HAP-1 (cell line): ENCODE data around the gene HCN3.

ENCODE experiments used
- DNase-seq, 2 experiments: peaks; one replicate each; pipeline ENCODE4 v3.0.0-alpha.2; 2016 to 2020; ENCODE audit warnings: low spot score in 2 of 2
- H3K27me3 ChIP-seq: fragments of 250-450 bp; sonication (Bioruptor Pico); 2 replicates; pipeline ENCODE4 v1.5.1; 2020; ENCODE audit warnings: low read depth, mild to moderate bottlenecking, moderate library complexity
- H3K36me3 ChIP-seq: fragments of 250-450 bp; sonication (Bioruptor Pico); replicated peaks from 2 replicates; pipeline ENCODE4 v1.5.1; 2020; ENCODE audit warnings: mild to moderate bottlenecking
- H3K4me1 ChIP-seq: fragments of 250-450 bp; sonication (Bioruptor Pico); 2 replicates; pipeline ENCODE4 v1.5.1; 2020; ENCODE audit warnings: mild to moderate bottlenecking
- H3K4me3 ChIP-seq: fragments of 250-450 bp; sonication (Bioruptor Pico); 2 replicates; pipeline ENCODE4 v1.5.1; 2020; ENCODE audit warnings: mild to moderate bottlenecking, moderate library complexity
- H3K9me3 ChIP-seq: fragments of 250-450 bp; sonication (Bioruptor Pico); 2 replicates; pipeline ENCODE4 v1.5.1; 2020; ENCODE audit warnings: mild to moderate bottlenecking, moderate library complexity
- in situ Hi-C: fragments of 300-500 bp; cut with MboI; formaldehyde crosslinking; loops from 3 replicates; pipeline ENCODE4 v1.14.3; 2020; ENCODE audit warnings: low sequenced_read_pairs, inconsistent platforms, mixed read lengths

HCN3 gene

DNA sequence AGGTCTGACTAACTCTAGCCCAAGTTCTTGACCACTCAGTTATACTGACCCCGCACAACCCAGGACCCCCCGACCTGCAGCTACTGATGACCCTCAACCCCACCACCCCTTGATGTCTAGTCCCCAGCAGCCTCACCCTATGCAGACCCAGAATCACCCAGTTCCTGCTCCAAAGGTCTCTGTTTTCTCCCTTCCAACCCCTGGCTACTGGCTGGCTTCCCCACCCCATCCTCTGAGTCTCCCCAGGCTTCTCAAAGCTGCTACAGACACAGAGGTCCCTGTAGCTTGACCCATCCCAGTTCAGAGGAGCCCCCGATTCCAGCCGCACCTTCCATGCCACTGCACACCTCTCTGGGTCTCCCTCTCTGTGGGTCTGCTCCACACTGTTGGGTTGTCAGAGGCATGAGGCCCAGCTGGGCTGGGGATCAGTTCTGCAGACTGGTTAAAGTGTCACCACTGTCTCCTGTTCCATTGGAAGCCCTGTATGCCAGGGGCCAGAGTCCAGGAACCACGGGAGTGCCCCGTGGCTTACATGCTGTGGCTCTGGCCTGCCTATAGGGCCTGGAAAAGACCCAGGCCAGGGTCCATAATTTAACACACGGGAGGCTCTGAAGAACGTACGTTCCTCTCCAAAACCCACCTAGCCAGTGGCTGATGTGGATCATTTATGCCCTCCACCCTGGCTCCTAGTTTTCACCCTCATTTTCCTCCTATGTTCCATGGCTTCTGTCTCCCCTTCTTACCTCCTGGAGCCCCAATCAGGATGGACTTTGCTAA, 23.5 kb downstream of the HCN3 start:
- Histone ChIP-seq H3K36me3 (no peaks in the 10 kb centered on the region), H3K9me3 (no peaks in the 10 kb centered on the region), H3K4me3 (no peak overlapping the region), H3K27me3 (peaks cover 1% of the 10 kb centered on the region; the same call in 1 of the 2 replicates), H3K4me1 (no peaks in the 10 kb centered on the region)
- no peak for DNase-seq
- in situ Hi-C loops: no loop called here

DNA sequence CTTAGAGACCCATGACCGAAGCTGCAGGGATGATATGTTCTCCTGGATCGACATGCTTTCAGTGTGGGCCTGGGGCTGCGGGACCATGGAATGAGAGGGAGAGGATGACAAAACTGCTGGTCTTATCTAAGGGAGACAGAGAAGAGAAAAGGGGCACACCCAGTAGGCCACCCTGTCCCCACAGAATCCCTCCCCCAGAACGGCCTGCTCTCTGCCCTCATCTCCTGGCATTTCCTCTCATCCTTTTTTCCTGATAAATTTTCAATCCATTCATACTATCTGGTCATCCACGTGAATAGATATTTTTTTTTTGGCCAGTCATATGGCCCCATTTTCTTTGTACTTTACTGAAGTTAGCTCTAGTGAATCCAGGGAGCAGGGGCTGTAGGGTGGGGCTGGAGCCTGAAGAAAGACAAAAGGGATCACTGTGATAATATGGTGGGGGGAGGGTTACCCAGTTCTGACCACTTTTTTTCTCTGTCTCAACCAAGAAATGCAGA, 24.1 kb downstream of the HCN3 start, which contains the start of gene PKLR:
Gene PKLR, minus strand, starts transcription at position 97 of the 500 bp plus-strand sequence. Its CDS starts 43 bp downstream, at position 54.
- Histone ChIP-seq H3K36me3 (no peaks in the 10 kb centered on the region), H3K9me3 (no peaks in the 10 kb centered on the region), H3K4me1 (no peaks in the 10 kb centered on the region), H3K4me3 (no peak within 1 kb of the TSS), H3K27me3 (no peaks in the 10 kb centered on the region)
- no peak for DNase-seq
- in situ Hi-C loops: no loop called here

DNA sequence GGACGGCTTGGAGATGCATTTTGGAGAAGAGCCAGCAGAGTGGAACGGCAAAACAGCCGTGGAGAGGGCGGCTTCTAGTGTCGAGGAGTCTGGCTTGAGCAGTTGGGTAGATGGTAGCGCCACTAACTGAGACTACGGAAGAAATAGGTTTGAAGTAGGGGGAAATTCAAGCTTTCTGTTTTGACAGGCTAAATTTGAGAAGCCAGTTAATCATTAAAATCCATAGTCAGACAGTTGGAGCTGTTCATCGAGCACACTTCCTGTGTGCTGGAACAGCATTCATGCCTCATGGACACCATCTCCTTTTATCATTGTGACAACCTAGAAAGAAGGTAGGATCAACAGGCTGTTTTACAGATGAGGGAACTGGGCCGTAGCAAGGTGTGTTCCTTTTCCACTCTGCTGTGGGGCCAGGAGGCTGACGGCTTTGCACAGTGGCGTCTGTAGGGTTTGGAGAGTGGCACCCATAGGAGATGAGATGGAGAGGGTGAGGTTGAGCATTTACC, 27.3 kb downstream of the HCN3 start:
- in situ Hi-C loops: loop anchor here (5.0 kb wide), 1 partner anchor 32 kb away; the partner anchor contains the start of gene CLK2
- Histone ChIP-seq H3K4me3 (no peak overlapping the region), H3K27me3 (no peaks in the 10 kb centered on the region), H3K4me1 (no peaks in the 10 kb centered on the region), H3K36me3 (peaks cover under 1% of the 10 kb centered on the region), H3K9me3 (no peaks in the 10 kb centered on the region)
- DNase-seq: no peak

DNA sequence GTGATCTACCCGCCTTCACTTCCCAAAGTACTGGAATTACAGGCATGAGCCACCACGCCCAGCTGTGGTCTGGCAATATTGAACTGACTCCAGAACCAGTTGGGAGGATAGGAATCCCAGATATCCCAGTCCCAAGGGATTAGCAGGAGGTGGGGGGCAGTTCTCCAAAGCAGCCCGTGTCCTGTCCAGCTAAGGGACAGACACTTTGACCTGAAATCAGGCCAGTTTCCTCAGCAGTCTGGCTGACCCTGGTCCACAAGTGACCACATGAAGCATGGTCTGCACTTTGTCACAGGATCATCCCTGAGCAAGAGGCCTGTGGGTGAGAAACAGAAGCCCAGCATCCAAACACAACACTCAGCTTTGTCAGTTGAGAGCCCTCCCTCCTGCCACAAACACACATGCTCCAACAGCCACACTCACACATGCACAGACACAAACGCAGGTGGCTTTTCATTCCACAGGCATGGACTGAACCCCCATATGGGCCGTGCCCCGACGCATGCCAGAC, 28.7 kb downstream of the HCN3 start:
- no peak for DNase-seq
- H3K9me3 ChIP-seq: no peaks in the 10 kb centered on the region
- peaks cover 13% of the 10 kb centered on the region for H3K36me3 ChIP-seq
- no peaks in the 10 kb centered on the region for H3K27me3 ChIP-seq
- 0 out of 2 replicates have a peak, but pooled peaks cover 7% of the 10 kb centered on the region for H3K4me1 ChIP-seq
- in situ Hi-C loops: loop anchor here (5.0 kb wide), 1 partner anchor 34 kb away; the partner anchor contains the start of gene CLK2
- H3K4me3 ChIP-seq: no peak overlapping the region

DNA sequence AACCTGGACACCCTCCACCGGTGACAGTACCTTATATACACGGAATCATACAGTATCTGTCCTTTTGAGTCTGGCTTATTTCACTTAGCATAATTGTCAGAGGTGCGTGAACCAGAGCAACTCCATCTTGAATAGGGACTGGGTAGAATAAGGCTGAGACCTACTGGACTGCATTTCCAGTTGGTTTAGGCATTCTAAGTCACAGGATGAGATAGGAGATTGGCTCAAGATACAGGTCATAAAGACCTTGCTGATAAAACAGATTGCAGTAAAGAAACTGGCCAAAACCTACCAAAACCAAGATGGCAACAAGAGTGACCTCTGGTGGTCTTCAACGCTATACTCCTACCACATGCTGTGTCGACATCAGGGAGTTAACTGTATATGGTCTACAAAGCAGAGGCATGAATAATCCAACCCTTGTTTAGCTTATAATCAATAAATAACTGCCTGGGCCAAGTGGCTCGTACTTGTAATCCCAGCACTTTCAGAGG, 30.0 kb downstream of the HCN3 start:
- Histone ChIP-seq H3K27me3 (no peaks in the 10 kb centered on the region), H3K4me1 (0 out of 2 replicates have a peak, but pooled peaks cover 7% of the 10 kb centered on the region), H3K36me3 (peaks cover 27% of the 10 kb centered on the region), H3K4me3 (no peak overlapping the region), H3K9me3 (no peaks in the 10 kb centered on the region)
- in situ Hi-C loops: loop anchor here (5.0 kb wide), 1 partner anchor 35 kb away; the partner anchor contains the start of gene CLK2
- DNase-seq: peak; percentile 45 to 56

DNA sequence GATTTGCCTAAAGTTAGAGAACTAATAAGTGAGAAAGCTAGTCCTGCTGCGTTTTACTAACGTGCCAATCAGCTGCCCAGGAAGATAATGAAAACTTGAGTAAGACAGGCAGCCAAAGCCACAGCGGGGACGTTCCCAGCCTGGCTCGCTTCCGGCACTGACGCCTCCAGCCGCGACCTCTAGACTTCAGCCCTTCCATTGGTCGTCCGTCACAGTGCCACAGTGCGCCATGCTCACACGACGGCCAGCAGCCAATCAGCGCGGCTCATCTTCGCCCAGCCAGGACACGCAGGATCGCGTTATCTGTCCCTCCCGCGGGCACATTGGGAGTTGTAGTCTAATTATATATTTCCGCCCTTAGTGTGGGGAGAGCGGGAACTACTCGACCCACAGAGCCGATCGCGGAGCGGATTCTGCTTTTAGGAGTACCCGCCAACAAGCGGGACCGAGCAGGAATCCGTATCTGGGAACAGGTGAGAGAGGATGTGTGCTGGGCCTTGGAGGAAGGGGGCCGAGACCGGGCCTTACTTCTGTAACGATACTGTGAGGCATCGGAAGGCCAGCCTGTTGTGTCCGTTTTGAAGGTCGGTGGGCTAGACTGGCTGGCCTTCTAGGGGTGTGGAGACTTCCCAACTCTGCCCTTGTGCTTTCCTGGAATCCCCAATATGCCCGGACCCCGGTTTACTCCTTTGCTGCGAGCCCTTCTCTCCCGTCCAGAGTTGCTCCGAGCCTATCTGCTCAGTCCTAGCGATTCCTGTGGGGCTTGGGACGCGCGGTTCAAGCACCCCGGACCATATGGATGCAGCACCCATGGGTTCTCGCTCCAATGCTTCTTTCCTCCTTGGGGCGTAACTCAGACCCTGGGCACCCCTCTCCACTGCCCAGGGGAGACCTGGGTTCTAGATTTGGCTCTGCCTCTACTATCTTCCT, 31.5 kb downstream of the HCN3 start, which contains the start of gene FDPS:
Gene FDPS, plus strand, starts transcription at position 374 of the 930 bp plus-strand sequence. CDS start 924 bp downstream, outside the sequence.
- 0 out of 2 replicates have a peak, but pooled peaks cover 7% of the 10 kb centered on the region for H3K4me1 ChIP-seq
- no peaks in the 10 kb centered on the region for H3K9me3 ChIP-seq
- no peaks in the 10 kb centered on the region for H3K27me3 ChIP-seq
- in situ Hi-C loops: loop anchor here (5.0 kb wide), 1 partner anchor 36 kb away; the partner anchor contains the start of gene CLK2
- H3K36me3 ChIP-seq: peaks cover 40% of the 10 kb centered on the region
- peak within 1 kb of the TSS; percentile 89 for H3K4me3 ChIP-seq
- peak; percentile 98 for DNase-seq

DNA sequence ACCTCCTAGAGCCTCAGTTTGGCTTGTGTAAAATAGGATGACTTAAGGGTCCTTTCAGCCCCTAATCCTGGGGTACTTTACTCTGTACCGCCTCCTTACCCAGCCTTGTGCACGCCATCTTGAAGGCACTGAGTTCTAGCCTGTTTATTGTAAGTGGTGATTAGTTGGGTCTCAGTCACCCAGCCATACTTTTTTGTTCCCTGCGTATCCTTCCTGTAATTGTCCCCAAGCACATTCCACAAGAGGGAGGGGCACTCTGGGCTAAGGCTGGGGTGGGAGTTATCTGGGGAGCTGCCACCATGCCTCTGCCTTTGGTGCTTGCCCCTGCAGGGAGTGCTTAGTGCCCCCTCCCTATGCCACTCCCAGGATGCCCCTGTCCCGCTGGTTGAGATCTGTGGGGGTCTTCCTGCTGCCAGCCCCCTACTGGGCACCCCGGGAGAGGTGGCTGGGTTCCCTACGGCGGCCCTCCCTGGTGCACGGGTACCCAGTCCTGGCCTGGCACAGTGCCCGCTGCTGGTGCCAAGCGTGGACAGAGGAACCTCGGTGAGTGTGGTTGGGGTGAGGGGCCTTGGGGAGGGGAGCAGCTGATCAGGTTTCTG, 32.3 kb downstream of the HCN3 start:
- peak; percentile 37 to 54 for DNase-seq
- Histone ChIP-seq H3K27me3 (no peaks in the 10 kb centered on the region), H3K36me3 (peaks cover 46% of the 10 kb centered on the region), H3K9me3 (no peaks in the 10 kb centered on the region), H3K4me3 (peak overlapping the region; percentile 89), H3K4me1 (0 out of 2 replicates have a peak, but pooled peaks cover 7% of the 10 kb centered on the region)
- in situ Hi-C loops: loop anchor here (5.0 kb wide), 1 partner anchor 37 kb away; the partner anchor contains the start of gene CLK2

DNA sequence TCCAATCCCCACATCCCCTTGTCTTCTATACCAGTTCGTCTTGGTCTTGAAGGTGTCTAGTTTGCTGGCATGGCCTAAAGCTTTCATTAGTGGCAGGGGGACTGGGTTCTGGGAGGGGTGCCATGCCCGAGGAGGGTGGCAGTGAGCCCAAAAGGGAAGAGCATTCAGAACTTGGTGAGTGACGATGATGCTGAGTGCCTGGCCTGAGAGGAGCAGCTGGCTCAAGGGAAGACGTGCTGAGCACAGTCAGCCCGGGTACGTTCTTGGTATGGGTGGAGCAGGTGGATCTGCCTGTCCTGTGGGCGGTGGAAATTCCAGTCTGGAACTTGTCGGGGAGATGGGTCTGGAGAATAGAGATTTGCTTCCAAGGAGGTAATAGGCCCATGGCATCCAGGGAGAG, 36.0 kb downstream of the HCN3 start:
- in situ Hi-C loops: no loop called here
- H3K4me1 ChIP-seq: 0 out of 2 replicates have a peak, but pooled peaks cover 7% of the 10 kb centered on the region
- H3K9me3 ChIP-seq: no peaks in the 10 kb centered on the region
- no peak overlapping the region for H3K4me3 ChIP-seq
- H3K27me3 ChIP-seq: no peaks in the 10 kb centered on the region
- peaks cover 67% of the 10 kb centered on the region for H3K36me3 ChIP-seq
- DNase-seq: no peak

DNA sequence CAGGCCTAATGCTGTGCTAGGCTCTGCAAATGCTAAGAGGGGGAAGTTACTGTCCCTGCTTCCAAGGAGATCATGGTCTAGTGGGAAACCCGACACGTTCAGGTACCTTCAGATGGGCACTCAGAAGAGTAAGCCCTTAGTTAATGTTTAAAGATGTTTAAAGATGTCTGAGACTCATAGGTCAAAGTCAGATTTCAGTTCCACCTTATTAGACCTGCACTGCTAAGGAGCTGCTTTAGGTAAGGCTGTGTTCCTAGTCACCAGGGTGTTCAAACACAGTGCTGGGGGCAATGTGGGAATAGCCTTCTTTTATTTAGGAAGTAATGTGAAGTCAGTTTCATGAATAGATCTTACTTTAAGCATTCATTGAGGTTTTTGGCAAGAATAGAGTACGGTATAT, 39.7 kb downstream of the HCN3 start:
- in situ Hi-C loops: no loop called here
- Histone ChIP-seq H3K9me3 (no peaks in the 10 kb centered on the region), H3K4me3 (no peak overlapping the region), H3K36me3 (peaks cover 79% of the 10 kb centered on the region), H3K4me1 (0 out of 2 replicates have a peak, but pooled peaks cover 3% of the 10 kb centered on the region), H3K27me3 (no peaks in the 10 kb centered on the region)
- DNase-seq: no peak

DNA sequence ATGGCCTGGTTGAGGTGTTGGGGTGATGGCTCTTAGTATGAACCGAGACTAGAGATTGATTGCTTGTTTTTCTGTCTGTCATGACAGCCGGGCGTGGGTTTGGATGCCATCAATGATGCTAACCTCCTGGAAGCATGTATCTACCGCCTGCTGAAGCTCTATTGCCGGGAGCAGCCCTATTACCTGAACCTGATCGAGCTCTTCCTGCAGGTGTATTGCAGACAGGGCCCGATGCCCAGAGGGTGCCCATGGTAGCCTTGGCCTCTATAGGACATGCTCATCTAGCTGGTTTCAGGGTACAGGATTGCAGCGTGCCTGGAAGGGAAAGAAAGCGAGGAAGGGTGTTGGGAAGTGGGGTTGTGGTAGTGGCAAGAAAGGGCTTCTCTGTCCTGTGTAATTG, 40.8 kb downstream of the HCN3 start:
- H3K27me3 ChIP-seq: no peaks in the 10 kb centered on the region
- H3K4me1 ChIP-seq: peaks cover 9% of the 10 kb centered on the region; the same call in 1 of the 2 replicates
- in situ Hi-C loops: no loop called here
- no peak overlapping the region for H3K4me3 ChIP-seq
- H3K9me3 ChIP-seq: no peaks in the 10 kb centered on the region
- no peak for DNase-seq
- peaks cover 71% of the 10 kb centered on the region for H3K36me3 ChIP-seq

DNA sequence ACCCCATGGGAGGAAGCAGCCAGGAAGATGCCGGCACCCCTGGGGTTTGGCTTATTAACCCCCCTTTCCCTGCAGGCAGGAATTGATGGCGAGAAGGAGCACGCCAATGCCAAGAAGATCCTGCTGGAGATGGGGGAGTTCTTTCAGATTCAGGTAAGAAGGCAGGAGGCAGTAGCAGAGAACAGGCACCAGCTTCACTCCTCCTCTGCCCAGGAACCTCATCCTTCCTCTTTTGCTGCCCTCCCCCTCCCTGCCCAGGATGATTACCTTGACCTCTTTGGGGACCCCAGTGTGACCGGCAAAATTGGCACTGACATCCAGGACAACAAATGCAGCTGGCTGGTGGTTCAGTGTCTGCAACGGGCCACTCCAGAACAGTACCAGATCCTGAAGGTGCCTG, 42.3 kb downstream of the HCN3 start:
- Histone ChIP-seq H3K36me3 (peaks cover 58% of the 10 kb centered on the region), H3K27me3 (no peaks in the 10 kb centered on the region), H3K4me1 (peaks cover 9% of the 10 kb centered on the region; the same call in 1 of the 2 replicates), H3K4me3 (no peak overlapping the region), H3K9me3 (no peaks in the 10 kb centered on the region)
- DNase-seq: no peak
- in situ Hi-C loops: no loop called here

DNA sequence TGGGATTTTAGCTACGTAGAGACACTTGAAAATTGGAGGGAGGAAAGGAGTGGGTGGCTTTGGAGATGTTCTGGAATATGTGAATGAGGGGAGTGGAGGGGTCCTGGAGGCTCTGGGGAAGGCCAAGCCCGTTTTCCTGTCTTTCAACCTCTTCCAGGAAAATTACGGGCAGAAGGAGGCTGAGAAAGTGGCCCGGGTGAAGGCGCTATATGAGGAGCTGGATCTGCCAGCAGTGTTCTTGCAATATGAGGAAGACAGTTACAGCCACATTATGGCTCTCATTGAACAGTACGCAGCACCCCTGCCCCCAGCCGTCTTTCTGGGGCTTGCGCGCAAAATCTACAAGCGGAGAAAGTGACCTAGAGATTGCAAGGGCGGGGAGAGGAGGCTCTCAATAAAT, 43.0 kb downstream of the HCN3 start:
- in situ Hi-C loops: no loop called here
- no peaks in the 10 kb centered on the region for H3K27me3 ChIP-seq
- H3K4me3 ChIP-seq: no peak overlapping the region
- peaks cover 9% of the 10 kb centered on the region; the same call in 1 of the 2 replicates for H3K4me1 ChIP-seq
- H3K36me3 ChIP-seq: peaks cover 51% of the 10 kb centered on the region
- H3K9me3 ChIP-seq: no peaks in the 10 kb centered on the region
- DNase-seq: no peak
